NCI-H2107 (cell line): ENCODE measurements around the gene MARCHF5.
A peak's percentile ranks its signal among the peaks of the same experiment; 100 is the strongest.

Experiments
- DNase-seq: peaks from one replicate; lab custom pipeline; 2025; lab: John Stamatoyannopoulos, UW

MARCHF5 gene, protein sequence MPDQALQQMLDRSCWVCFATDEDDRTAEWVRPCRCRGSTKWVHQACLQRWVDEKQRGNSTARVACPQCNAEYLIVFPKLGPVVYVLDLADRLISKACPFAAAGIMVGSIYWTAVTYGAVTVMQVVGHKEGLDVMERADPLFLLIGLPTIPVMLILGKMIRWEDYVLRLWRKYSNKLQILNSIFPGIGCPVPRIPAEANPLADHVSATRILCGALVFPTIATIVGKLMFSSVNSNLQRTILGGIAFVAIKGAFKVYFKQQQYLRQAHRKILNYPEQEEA

DNA sequence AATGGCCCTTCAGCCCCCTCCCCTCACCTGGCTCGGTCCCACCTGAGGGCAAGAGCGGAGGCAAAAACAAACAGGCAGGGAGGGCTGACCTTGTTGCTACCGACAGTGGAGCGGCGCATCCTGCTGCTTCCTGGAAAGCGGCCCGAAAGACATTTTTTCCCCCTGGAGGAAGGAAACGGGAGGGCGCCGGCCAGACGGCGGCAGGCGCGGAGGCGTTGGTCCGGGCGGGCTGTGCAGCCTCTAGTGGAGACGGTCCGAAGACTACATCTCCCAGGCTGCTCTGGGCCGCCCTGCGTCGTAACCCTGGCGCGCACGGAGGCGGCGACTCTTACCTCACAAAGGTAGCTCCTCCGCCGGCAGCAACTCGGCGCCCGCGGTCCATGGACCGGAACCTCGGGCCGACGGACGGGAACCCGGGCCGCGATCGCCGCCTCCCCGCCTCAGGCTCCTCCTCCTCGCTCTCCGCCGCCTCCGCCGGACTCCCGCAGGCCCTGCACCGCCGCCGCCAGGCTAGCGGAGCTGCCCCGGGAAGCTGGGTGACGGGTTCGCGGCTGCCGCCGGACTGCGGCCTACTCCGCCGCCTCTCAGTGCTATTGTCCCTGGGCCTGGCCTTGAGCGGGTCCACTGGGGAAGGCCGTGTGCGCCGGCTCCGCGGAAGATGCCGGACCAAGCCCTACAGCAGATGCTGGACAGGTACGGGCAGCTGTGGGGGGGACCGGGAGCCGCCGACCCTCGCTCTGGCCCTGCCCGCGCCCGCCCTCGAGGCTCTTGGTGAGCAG, at the start of gene MARCHF5, which contains the start of gene CPEB3:
Gene MARCHF5, plus strand, starts transcription at position 331 of the 779 bp plus-strand sequence. Its CDS starts 328 bp downstream, at position 659.
Gene CPEB3, minus strand, starts transcription at position 242 of the 779 bp plus-strand sequence. CDS start 50,728 bp downstream, outside the sequence.
- peak; percentile 81 for DNase-seq

DNA sequence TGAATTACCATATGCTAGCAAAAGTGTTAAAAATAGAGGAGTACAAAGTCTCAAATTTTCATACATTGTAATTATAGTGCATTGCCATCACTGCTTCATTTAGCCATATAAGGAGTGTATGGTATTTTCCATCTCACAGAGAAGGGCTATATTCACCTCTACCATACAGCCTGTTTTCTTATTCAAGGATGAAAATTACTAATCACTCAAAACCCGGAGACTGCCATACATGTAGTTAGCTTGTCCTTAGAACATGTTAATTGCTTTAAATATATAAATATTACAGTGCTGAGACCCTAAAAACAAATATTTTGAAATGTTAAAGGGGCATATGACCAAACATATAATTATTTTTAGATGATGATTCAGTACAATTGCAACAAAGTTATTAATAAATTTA, 49.5 kb upstream of the MARCHF5 start:
- DNase-seq, result no peak

DNA sequence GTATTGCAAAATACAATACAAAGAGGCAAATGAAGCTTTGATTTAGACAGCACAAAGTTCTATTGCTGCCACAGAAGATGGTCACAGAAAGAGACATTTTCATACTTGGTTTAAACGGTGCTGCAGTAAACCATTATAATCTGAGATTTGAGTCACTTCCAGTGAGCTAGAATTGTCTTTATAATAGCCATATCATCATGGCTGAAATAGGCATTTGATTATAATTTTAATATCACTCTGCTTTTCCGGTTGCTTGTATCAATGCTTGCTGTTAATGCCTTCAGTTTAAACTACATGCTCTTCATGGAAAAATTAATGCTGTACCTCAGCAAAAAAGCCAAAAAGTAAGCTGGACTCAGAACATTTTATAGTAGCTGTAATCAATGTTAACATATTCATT, 48.6 kb upstream of the MARCHF5 start:
- no peak for DNase-seq

DNA sequence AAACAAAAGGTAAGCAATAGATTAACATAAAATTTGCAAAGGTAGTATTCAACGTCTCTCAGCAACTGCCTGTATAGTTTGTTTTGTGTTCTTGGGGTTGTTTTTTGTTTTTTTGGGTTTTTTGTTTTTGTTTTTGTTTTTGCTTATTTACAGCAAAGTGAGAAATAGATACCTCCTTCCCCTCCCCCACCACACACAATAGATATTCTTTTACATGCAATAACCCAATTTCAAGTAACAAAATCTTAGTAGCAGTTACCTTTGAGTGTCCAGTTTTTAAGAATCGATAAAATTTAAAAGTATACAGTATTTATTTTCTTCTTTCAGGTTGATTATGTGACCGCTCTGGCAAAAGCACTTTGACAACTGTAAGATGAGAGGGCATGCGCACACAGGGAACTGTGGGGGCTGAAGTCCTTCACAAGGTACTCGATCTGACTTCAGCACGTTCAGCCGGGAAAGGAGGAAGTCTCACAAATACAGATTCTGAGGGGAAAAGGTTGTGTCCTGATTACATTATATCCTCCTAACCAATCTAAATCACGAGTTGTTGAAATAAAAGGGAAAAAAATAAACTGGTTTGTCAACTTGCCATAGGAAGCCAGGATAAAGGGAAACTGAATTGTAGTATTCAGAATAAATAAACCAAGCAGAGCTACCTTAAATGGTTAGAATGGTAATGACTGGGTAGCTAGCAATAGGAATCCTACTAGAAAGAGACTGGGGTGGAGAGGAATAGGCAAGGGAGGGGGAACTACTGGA, 47.9 kb upstream of the MARCHF5 start:
- peak; percentile 34 for DNase-seq

DNA sequence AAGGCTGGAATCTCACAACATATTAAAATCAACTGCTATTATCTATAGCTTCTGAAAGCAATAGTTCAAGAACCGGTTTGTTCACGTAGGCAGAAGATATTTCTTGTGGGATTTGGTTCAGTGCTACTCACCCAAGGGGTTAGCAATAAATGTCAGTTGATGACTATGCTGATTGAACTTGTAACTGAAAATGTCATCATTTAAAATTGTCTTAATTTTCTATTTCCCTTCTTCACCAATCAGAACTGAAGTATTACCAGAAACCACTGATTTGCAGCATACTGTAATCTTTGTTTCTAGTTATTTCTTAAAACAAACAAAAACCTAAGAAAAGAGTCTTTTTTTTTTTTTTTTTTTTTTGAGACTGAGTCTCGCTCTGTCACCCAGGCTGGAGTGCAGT, 46.2 kb upstream of the MARCHF5 start:
- DNase-seq, result no peak

DNA sequence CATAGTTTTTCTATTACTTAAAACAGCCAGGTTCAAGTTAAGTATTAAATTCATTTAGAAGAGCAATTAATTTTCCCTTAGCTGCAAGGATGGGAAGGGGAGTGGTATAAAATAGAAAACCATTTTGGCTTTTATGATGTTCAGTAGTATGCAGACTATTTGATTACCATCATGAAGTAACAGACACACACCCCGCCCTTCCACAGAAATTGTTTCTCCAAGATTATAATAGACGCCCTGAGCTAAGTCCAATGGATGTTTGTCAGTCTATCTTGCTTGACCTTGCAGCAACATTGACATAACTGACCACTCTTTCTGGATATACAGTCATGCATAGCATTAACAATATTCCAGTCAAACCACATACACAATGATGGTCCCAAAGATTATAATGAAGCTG, 42.4 kb upstream of the MARCHF5 start:
- DNase-seq, result no peak

DNA sequence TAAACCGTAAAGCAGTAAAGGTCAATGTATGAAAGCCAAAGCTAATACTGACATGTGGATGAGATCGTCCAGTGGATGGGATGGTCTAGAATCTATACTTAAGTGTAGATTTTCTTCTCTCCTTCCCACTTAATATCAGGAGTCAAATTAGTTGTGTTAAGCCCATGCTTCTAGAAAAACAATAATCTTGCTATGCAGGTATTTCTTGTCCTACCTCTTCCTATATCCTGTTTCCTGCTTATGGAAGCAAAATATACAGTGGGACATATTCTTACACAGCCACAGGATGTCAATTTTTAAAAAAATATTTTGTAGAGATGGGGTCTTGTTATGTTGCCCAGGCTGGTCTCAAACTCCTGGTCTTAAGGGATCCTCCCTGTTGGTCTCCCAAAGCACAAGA, 27.6 kb upstream of the MARCHF5 start:
- DNase-seq, result no peak

DNA sequence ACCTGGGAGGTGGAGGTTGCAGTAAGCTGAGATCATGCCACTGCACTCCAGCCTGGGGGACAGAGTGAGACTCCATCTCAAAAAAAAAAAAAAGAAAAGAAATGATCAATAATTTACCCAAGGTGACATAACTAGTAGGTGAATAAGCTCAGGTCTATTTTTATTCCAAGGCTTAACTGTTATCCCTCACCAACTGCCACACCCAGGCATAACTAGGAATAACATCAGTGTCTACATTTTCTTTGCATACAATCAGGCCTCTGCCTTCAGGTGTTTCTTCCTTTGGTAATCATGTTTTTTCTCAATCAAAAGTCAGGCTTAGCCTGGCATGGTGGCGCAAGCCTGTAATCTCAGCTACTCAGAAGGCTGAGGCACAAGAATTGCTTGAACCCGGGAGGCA, 26.7 kb upstream of the MARCHF5 start:
- DNase-seq, result no peak

DNA sequence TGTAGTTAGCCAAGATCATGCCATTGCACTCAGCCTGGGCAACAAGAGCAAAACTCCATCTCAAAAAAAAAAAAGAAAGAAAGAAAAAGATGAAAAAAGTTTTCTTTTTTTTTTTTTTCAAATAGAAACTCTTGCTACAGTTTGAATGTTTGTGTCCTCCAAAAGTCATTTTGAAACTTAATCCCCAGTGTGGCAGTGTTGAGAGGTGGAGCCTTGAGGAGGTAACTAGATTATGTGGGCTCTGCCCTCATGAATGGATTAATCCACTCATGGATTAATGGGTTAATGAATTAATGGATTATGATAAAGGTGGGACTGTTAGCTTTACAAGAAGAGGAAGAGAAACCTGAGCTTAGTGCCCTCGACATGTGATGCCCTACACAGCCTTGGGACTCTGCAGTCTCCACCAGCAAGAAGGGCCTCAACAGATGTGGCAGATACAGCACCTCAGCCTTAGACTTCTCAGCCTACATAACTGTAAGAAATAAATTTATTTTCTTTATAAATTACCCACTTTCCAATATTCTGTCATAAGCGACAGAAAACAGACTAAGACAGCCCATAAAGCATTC, 25.2 kb upstream of the MARCHF5 start:
- no peak for DNase-seq

DNA sequence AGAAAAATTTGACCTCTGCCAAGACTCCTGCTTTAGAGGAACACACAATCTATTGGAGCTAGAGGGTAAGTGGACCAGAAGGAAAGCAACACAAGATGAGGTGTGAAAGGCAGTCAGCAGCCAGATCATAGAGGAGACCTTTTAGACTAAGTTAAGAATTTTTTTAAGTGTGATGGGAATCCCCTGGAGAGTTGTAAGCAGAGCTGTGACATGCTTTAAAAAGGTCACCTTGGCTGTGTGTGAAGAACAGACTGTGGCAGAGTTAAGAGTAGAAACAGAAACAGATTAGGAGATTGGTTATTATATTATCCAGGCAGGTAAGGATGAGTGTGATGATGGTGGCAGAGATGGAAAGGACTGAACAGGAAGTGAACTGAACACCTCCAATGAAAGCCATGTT, 23.6 kb upstream of the MARCHF5 start:
- no peak for DNase-seq

DNA sequence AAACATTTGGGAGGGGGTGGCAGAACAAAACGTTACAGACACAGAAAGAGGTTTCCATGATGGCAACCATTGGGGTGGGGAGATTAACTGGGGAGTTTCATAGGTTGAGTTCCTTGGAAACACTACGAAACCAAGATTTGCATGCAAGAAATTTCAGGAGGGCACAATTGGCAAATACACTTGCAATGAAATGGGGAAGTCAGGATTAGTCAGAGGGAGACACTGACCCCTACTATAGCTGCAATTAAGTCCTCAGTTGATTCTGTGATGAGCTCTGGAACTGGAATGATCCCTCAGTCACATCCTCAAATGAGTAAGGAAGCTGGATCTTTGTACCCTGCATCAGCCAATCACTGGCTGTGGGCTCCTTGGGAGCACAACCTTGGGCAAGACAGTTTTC, 22.2 kb upstream of the MARCHF5 start:
- no peak for DNase-seq

DNA sequence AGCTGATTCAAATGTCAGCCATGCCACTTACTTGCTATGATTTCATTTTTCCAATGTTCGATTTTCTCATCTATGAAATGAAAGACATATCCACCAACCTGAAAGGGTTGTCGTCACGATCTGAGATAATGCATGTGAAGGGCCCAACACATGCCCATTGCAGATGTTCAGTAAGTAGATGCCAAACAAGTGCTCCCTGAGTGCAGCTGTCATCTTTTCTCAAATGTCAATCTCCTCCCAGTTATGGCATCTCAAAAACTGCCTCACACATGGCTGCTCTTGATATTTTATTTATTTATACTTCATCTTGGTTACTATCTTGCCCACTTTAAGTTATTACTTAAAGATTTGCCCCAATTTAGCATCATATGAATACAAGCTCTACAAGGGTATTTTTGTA, 16.9 kb upstream of the MARCHF5 start:
- DNase-seq, result no peak

DNA sequence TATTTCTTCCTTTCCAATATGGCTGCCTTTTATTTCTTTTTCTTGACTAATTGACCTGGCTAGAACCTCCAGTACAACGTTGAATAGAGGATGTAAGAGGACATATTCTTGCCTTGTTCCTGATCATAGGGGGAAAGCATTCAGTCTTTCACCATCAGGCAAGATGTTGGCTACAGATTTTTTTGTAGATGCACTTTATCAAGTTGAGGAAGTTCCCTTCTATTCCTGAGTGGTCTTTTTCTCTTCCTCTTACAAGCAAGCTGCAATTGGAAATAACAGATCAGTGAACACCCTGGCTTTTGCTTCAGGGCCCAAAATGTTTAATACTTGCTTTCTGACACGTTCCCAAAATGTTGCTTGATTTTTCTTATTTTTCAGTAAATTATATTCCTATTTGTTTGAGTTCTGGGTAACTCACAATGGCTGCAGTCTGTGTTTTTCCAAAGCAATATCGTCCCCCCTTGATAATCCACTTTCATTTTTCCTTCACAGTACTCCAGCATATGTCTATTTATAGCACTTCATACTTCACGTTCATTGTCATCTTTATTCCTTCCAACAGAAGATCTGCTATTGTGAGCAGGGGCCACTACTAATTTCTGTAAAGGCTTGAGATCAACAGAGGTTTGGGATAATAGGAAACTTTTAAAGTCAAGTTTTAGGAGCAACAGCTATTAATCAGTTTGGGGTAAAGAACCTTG, 11.8 kb upstream of the MARCHF5 start:
- no peak for DNase-seq

DNA sequence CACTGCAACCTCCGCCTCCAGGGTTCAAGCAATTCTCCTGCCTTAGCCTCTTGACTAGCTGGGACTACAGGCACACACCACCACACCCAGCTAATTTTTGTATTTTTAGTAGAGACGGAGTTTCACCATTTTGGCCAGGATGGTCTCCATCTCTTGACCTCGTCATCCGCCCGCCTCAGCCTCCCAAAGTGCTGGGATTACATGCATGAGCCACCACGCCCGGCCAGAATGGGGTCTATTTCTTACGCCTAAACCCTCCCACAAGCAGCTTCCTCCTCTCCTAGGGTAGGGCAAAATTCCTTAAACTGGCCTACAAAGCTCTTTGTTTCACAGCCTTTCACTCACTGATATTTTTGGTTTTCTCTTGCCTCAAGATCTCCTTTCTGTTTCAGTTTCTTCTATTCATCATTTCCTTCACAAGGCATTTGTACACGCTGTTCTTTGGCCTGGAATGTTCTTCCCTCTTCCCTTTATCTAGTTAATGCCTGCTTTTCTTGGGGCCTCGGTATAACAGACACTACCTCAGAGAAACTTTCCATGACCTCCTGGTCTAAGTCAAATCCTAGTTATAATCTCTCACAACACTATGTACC, 6.8 kb upstream of the MARCHF5 start:
- no peak for DNase-seq

DNA sequence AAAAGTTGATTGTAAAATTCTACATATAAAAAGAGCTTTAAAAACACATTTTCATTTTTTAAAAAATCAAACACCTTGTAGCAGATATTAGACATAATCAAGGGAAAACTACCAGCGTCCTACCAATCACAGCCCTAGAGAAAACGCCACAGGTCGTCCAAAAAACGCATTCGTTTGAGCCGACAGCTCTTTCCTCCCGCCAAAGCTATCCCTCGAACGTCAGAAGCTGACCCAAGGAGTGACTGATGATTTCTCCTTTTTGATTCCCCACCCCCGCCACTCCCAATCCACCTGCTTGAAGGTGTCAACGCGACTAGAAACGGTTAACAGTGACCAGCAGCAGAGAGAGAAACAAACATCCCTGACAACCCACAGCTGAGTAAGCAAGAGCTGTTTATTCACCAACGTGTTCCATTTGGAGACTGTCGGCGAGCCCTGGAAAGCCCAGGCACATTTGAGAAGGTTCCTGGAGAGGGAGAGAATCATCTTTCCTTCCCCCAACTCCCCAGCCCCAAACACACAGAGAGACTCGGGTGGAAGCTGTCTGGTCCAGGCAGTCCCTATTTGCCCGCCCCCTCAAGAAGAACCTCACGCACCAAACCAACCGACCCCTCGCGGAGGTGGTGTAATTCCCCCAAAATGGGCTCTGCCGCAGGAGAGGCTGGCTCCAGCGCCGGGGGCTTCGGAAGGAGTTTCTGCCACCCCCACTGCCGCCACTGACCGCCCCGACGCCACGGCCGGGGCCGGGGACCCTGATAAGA, 711 bp upstream of the MARCHF5 start:
- no peak for DNase-seq

DNA sequence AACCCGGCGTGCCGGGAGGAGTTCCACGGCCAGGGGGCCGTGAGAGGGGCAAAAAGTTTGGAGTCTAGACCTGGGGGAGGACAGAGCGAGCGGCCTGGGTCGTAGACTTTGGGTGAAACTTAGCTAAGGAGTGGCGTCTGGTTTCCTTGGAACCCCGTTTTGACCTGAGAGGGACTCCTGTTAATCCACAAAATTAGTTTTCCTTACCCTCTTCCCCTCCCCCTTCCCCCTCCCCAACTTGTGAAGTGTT, 574 bp downstream of the MARCHF5 start:
- DNase-seq, result no peak

DNA sequence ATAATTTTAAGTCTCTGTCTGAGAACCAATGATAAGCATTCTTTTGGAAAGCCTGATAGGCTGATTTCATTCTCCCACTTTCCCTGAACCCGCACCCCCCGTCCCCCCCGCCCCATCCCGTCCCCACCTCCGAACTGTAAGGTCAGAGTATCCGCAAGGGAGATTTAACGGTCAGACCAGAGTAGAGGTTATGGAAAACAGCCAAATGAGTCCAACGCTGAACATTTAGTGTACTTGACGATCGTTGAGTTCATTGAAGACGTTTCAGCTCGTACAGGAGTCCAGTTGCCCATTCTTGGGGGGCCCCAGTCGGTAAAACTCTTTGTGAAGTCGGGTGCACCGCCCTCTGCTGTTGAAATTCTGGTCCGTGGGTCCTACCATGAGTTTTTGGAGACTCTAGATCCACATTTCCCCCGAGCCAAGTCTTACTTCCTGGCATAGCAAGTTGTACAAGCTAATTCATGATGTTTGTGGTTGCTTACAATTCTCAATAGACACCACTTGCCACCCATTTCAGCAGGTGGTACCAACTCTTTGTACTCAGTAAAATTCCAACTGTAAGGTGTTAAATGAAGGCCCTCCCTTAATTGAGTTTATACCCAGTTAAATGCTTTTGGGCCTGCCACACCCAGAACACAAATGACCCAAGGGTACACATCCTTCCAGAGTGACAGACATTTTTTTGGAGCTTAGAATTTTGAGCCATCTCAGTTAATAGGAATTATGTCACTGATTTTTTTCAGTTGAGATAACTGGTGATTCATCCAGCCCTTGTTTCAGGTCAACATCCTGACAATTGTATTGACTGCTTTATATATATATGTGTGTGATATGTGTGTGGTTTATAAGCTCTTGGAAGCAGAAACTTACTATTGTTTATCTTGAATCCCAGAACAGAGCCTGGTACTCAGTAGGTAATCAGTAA, 1.2 kb downstream of the MARCHF5 start:
- no peak for DNase-seq

DNA sequence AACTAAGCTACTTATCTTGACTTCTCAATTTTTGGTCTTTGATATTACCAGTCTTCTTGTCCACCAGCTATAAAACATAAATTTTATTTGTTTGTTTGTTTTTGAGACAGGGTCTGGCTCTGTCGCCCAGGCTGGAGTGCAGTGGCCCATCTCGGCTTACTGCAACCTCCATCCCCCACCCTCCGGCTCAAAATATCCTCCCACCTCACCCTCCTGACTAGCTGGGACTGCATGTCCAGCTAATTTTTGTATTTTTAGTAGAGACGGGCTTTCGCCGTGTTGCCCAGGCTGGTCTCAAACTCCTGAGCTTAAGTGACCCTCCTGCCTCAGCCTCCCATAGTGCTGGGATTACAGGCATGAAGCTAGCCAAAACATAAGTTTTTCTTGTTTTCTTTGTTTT, 7.5 kb downstream of the MARCHF5 start:
- DNase-seq, result no peak

DNA sequence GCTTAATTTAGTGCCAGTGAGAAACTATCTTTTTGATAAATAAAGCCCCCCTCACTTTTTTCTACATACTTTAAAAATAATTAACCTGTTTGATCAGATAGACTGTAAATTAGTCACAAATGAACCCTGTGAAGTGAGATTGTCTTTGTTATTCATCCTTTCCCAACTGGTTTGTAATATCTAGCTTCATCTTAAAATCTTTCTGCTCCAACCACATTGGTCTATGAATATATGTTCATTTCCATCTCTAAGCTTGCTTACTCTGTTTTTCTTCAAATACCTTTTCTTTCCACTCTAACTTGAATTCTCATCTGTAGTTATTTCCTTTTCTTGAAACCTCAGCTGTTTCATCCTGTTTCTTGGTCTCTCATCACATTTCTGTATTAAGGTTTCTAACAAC, 12.1 kb downstream of the MARCHF5 start:
- DNase-seq, result no peak

DNA sequence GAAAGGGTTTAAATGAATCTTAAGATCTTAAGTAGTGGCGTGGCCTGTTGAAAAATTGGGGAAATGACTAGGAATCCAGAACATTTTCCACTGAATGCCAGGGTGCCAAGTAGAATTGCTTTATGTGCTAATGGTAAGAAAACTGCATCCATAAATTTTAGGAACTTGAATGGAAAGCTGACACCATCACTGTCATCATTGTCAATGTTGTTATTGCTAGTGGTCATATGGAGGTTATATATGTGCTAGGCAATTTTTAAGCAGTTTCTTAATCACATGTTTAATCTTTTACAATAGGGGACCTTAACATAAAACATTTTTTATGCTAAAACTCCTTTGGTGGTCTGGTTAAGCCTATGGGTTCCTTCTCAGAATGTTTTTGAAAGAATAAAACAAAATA, 13.1 kb downstream of the MARCHF5 start:
- DNase-seq, result no peak
